Endometrial microvascular endothelial cells (primary cell): ENCODE measurements around the gene OR52W1. TPM values are rescaled to one million over a fixed set of nuclear protein-coding genes. Genes with fewer than 3 reads are reported as not detected.

ENCODE experiments used
- in situ Hi-C: cut with HindIII; loops from 2 replicates; pipeline ENCODE4 v1.10.0; 2017; ENCODE audit warnings: low sequenced_read_pairs, low pct_unique_long_range_greater_than_20kb; ENCODE audit errors: inconsistent ontology term
- total RNA-seq: library from RNA; depleted of rRNA; stranded (reverse); fragments of >200 nt; gene quantifications from one replicate; pipeline ENCODE4 v1.2.3, GENCODE V29; 2015; ENCODE audit errors: inconsistent ontology term

The OR52W1 gene
- total RNA-seq, 1 donor from 2014 or later, result not detected

- in situ Hi-C loops, result no loop called here
Observed at GRCh38 chr11:6210274-6210955, 11.4 kb downstream of the OR52W1 start.

GRCh38 chr11:6214530-6214929 lies 15.5 kb downstream of the OR52W1 start:
- in situ Hi-C loops, result no loop called here

DNA sequence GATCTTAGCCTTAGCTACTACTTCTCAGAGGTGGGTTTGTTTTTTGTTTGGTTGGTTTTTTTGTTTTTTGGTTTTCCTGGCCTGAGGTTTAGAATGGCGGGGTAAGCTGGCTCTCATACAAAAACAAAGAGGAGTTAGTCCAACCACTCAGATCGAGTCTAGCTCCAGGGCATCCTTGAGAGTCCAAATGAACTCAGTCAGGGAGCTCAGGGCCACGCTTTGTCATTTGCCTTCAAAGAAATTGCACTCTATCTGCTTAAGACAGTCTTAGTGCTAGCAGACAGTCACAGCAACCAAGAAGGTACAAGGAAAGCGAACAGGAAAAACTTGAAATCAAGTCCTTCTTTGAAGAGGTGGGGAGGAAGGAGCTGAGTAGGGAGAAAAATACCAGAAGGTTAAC lies 17.5 kb downstream of the OR52W1 start:
- in situ Hi-C loops, result no loop called here

DNA sequence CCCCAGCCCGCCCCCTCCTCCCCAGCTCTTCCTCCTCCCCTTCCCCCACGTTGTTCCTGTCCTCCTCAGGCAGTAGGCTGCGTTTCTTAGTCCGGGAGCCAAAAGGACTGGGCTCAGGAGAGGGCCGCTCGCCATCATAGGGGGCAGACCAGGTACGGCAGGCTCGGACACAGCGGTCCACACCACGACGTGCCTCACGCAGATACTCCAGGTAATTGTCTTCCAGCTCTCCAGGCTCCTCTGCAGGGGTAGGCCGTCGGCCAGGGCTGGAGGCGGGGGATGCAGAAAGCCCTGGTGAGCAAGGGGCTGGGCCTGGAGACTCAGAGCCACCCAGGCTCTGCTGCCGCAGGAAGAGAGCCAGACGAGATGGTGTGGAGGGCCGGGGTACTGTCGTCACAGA lies 18.7 kb downstream of the OR52W1 start:
- in situ Hi-C loops, result no loop called here

- in situ Hi-C loops, result no loop called here
Observed at GRCh38 chr11:6219359-6219758, 20.3 kb downstream of the OR52W1 start.

DNA sequence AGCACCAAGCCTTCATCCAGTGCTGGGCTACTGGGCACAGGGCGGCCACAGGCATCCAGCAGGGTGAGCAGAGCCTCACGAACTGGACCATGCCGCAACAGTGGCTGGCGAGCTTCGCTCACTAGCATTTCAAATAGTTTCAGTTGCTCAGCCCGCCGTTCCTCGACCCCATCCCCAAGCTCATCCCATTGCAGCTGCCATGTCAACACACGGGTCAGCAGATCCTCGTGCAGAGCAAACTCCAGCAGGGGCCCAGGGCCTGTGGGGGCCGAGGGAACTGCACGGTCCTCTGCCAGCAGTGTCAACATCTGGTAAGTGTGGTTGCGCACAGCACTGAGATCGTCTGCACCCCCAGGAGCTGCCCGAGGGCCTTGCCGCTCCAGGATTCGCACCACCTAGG lies 24.8 kb downstream of the OR52W1 start:
- in situ Hi-C loops, result no loop called here

DNA sequence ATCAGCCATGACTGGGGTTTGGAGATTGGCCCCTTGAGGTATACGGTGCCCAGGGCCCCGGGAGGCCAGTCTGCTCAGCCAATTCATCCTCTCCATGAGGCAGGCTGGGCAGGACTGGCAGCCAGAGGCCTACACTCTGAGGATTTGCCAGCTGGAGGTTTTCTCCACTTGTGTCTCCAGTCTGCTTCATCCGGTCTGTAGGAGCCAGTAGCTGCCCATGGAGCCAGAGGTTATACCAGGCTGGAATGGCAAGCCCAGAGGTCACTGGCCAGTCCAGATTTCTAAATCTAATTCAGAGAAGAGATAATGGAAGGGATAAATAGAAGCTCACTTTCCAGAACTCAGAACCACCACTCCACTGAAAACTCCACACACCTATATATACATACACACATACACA lies 25.4 kb downstream of the OR52W1 start:
- in situ Hi-C loops, result no loop called here

DNA sequence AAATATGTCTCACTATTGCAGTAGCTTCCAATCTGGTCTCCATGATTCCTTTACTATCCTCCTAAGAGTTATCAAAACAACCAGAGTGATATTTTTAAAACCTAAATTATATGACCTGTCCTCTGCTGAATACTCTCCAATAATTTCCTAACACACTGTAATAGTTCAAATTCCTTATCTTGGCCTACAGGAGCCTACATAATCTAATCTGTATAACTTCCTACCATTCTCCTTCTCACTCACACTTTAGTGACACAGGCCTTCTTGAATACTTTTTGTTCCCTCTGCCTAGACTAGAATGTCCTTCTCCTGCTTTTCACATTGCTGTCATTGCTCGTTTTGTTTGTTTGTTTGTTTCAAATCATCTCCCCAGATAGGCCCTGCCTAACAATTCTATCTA lies 26.0 kb downstream of the OR52W1 start:
- in situ Hi-C loops, result no loop called here

GRCh38 chr11:6225896-6226295 lies 26.9 kb downstream of the OR52W1 start:
- in situ Hi-C loops, result no loop called here

- in situ Hi-C loops, result no loop called here
Observed at GRCh38 chr11:6228520-6228919, 29.5 kb downstream of the OR52W1 start.

DNA sequence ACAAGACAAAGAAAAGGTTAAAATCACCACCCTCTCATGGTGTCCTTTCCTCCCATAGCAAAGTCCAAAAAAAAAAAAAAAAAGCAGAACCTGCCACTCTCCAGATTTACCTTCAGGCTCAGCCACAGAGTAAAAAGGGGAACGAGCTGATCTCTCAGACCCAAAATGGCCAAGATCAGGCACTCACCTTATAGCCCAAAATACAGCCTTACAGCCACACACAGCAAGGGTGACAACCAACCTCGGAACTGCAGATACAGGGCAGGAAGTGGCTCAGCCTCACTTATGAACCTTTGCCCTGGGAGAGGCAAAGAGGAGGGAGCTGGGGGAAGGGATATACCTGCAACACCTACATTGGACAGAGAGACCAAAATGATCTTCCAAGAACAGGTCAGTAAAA lies 30.9 kb downstream of the OR52W1 start:
- in situ Hi-C loops, result no loop called here

- in situ Hi-C loops, result no loop called here
Observed at GRCh38 chr11:6232899-6233298, 33.9 kb downstream of the OR52W1 start.

DNA sequence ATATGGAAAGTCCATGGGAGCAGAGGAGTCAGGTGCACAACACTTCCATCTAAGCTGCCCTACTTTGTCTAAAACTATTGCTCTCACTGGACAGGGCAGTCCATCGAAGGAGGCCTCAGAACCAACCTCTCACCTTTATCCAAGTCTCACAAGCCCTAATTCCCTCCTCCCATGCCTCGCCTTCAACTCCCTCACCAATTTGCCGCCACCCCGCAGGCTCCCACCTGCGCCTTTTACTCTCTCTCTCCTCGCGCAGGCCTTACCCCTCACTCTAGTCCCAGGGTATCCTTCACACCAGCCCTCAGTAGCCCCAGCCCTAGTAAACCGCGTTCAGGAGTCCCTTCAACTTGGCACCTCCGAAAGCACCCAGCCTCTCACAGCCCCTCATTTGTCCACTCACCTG lies 35.0 kb downstream of the OR52W1 start:
- in situ Hi-C loops, result no loop called here

GRCh38 chr11:6234387-6235107 lies 35.5 kb downstream of the OR52W1 start, which contains the start of gene FHIP1B:
Gene FHIP1B (minus strand): TSS chr11:6234636. CDS start chr11:6224516, 10,120 bp downstream.
- in situ Hi-C loops, result no loop called here

- in situ Hi-C loops, result no loop called here
Observed at GRCh38 chr11:6237266-6237665, 38.2 kb downstream of the OR52W1 start.

DNA sequence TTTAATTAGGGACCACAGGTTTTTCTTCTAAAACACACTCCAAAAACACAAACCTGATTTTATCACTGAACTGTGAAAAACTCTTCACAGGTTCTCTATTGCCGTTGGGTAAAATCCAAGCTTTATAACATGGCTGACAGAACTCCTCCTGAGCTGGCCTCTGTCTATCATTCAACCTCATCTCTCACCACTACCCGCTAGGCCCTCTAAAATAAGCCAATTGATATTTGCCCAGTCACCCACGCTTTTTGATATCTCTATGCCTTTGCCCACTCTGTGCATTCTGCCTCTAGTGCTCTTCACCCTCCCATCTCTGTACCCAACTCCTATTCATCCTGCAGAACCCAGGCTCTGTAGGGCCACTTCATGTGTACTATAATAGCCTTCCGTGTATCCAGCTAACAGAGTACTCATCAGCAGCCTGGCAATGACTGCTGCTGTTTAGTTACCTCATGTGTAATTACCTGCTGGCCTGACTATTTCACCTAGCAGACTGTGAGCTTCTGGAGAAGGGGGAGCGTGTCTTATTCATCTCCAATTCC lies 38.8 kb downstream of the OR52W1 start:
- in situ Hi-C loops, result no loop called here

- in situ Hi-C loops, result no loop called here
Observed at GRCh38 chr11:6238902-6239301, 39.9 kb downstream of the OR52W1 start, which contains the start of gene CNGA4. Gene CNGA4 (plus strand): TSS chr11:6239089. CDS start chr11:6239207, 118 bp downstream.

- in situ Hi-C loops, result no loop called here
Observed at GRCh38 chr11:6240139-6240538, 41.1 kb downstream of the OR52W1 start.

DNA sequence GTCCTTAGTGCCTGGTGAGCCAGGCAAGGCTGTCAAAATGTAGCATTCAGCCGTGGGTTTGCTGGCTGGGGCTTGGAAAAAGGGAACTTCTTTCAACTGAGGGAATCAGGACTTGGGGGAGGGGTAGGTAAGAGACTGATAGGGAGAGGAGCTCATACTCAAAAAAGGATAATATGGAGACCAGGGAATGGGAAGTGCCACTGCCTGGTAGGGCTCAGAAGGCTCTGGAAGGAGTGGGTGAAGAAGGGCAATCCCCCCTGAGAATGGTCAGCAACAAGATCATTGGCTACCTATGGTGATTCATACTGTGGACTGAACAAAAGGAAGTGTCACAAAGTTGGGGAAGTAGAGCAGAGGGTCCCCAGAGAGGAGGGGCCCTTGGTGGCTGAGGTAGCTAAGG lies 41.8 kb downstream of the OR52W1 start:
- in situ Hi-C loops, result no loop called here

DNA sequence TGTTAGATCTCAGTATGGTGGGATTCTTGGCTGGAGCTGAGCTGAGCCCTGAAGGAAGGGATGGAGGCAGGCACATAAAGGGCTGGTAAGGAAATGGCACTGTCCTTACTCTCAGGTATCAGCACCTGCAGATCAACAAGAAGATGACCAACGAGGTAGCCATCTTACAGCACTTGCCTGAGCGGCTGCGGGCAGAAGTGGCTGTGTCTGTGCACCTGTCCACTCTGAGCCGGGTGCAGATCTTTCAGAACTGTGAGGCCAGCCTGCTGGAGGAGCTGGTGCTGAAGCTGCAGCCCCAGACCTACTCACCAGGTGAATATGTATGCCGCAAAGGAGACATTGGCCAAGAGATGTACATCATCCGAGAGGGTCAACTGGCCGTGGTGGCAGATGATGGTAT lies 42.3 kb downstream of the OR52W1 start:
- in situ Hi-C loops, result no loop called here
